HepG2 (cell line): ENCODE results near the gene SLC4A2. TPM values are rescaled to one million over a fixed set of nuclear protein-coding genes. Genes with fewer than 3 reads are reported as not detected.
A peak's percentile ranks its signal among the peaks of the same experiment; 100 is the strongest.

Experiments
- FUBP1 ChIP-seq: sonication (generic); formaldehyde crosslinking; IDR thresholded peaks from 2 replicates; pipeline ENCODE4 v1.5.1; 2020; ENCODE audit warnings: missing genetic modification reagents, mild to moderate bottlenecking, borderline replicate concordance
- GFI1 ChIP-seq: sonication (generic); formaldehyde crosslinking; IDR thresholded peaks from 2 replicates; pipeline ENCODE4 v1.5.0; 2020; ENCODE audit warnings: missing genetic modification reagents, mild to moderate bottlenecking, borderline replicate concordance
- GTF2F1 ChIP-seq: fragments of 150-350 bp; IDR thresholded peaks from 2 replicates; pipeline ENCODE4 v1.6.1; 2014; ENCODE audit warnings: low read length
- HDAC6 ChIP-seq: fragments of 200-600 bp; sonication (generic); IDR thresholded peaks from 2 replicates; pipeline ENCODE4 v1.7.0; 2017; ENCODE audit warnings: mild to moderate bottlenecking, antibody characterized with exemption, low read length, low read depth
- HNRNPL ChIP-seq: fragments of 200-400 bp; formaldehyde crosslinking; IDR thresholded peaks from 2 replicates; pipeline ENCODE4 v1.6.1; 2017; ENCODE audit warnings: mild to moderate bottlenecking, low read depth, low read length
- HNRNPUL1 ChIP-seq: fragments of 200-400 bp; formaldehyde crosslinking; IDR thresholded peaks from 2 replicates; pipeline ENCODE4 v1.6.1; 2017; ENCODE audit warnings: low read depth, mild to moderate bottlenecking, low read length, moderate library complexity
- IKZF4 ChIP-seq: sonication (generic); formaldehyde crosslinking; IDR thresholded peaks from 2 replicates; pipeline ENCODE4 v1.5.1; 2020; ENCODE audit warnings: borderline replicate concordance, mild to moderate bottlenecking, low read depth, missing genetic modification reagents; ENCODE audit errors: not compliant biosample characterization
- MLLT10 ChIP-seq: sonication (generic); formaldehyde crosslinking; IDR thresholded peaks from 2 replicates; pipeline ENCODE4 v1.4.0; 2020; ENCODE audit warnings: missing genetic modification reagents
- MYPOP ChIP-seq: sonication (generic); formaldehyde crosslinking; IDR thresholded peaks from 2 replicates; pipeline ENCODE4 v1.8.1; 2023; ENCODE audit warnings: mild to moderate bottlenecking, moderate library complexity, missing genetic modification reagents
- NCOA5 ChIP-seq: sonication (generic); formaldehyde crosslinking; IDR thresholded peaks from 2 replicates; pipeline ENCODE4 v1.4.0; 2020; ENCODE audit warnings: missing genetic modification reagents
- NRL ChIP-seq: sonication (generic); formaldehyde crosslinking; IDR thresholded peaks from 2 replicates; pipeline ENCODE4 v1.5.0; 2020; ENCODE audit warnings: missing genetic modification reagents, mild to moderate bottlenecking, moderate library complexity, borderline replicate concordance
- PAX8 ChIP-seq: sonication (generic); formaldehyde crosslinking; IDR thresholded peaks from 2 replicates; pipeline ENCODE4 v1.8.0; 2022; ENCODE audit warnings: mild to moderate bottlenecking, missing genetic modification reagents, borderline replicate concordance
- RAD51 ChIP-seq: fragments of 450-650 bp; IDR thresholded peaks from 2 replicates; pipeline ENCODE4 v1.6.1; 2016; ENCODE audit warnings: borderline replicate concordance
- SRSF9 ChIP-seq: fragments of 200-400 bp; formaldehyde crosslinking; IDR thresholded peaks from 2 replicates; pipeline ENCODE4 v1.6.1; 2018; ENCODE audit warnings: borderline replicate concordance, mild to moderate bottlenecking, low read depth, low read length; ENCODE audit not compliant: insufficient read depth, poor library complexity, severe bottlenecking
- ZKSCAN8 ChIP-seq: IDR thresholded peaks from 2 replicates; pipeline ENCODE4 v1.6.1; 2016; ENCODE audit warnings: borderline replicate concordance, missing genetic modification reagents, missing compliant biosample characterization
- ZMYM3 ChIP-seq: sonication (generic); formaldehyde crosslinking; IDR thresholded peaks from 2 replicates; pipeline ENCODE4 v1.5.1; 2020; ENCODE audit warnings: mild to moderate bottlenecking, missing genetic modification reagents
- ZNF512B ChIP-seq: sonication (generic); formaldehyde crosslinking; IDR thresholded peaks from 2 replicates; pipeline ENCODE4 v1.5.1; 2020; ENCODE audit warnings: missing genetic modification reagents, mild to moderate bottlenecking, borderline replicate concordance
- ZNF572 ChIP-seq: sonication (generic); formaldehyde crosslinking; IDR thresholded peaks from 2 replicates; pipeline ENCODE4 v1.5.1; 2020; ENCODE audit warnings: mild to moderate bottlenecking, missing genetic modification reagents
- ZNF782 ChIP-seq: sonication (generic); formaldehyde crosslinking; IDR thresholded peaks from 2 replicates; pipeline ENCODE4 v1.4.0; 2020; ENCODE audit warnings: missing genetic modification reagents, mild to moderate bottlenecking, borderline replicate concordance
- ZNF879 ChIP-seq: sonication (generic); formaldehyde crosslinking; IDR thresholded peaks from 2 replicates; pipeline ENCODE4 v1.8.1; 2023; ENCODE audit warnings: missing genetic modification reagents
- ZSCAN12 ChIP-seq: sonication (generic); formaldehyde crosslinking; IDR thresholded peaks from 2 replicates; pipeline ENCODE4 v1.9.0; 2021; ENCODE audit warnings: mild to moderate bottlenecking, missing genetic modification reagents
- ZSCAN20 ChIP-seq: sonication (generic); formaldehyde crosslinking; IDR thresholded peaks from 2 replicates; pipeline ENCODE4 v1.4.0; 2020; ENCODE audit warnings: missing genetic modification reagents, mild to moderate bottlenecking, borderline replicate concordance
- polyA plus RNA-seq, 8 experiments: library from polyadenylated mRNA; depleted of rRNA in 3 of 8; stranded (reverse) in 7 of 8; unstranded in 1 of 8; fragments of >200 nt; fragmentation: Illumina TruSeq in 4 of 8; extraction: Trizol in 4 of 8; gene quantifications; 2 replicates each; pipeline versions ENCODE4 v1.2.1 to v1.2.3, GENCODE V29; 2011 to 2016; ENCODE audit warnings: low read depth in 4 of 8, missing spikeins in 1 of 8, mixed read lengths in 1 of 8; ENCODE audit not compliant: insufficient read depth in 1 of 8
- total RNA-seq, 5 experiments: library from RNA; depleted of rRNA; stranded (reverse); fragments of >200 nt; fragmentation: Illumina TruSeq; extraction: Trizol; gene quantifications; 2 replicates each; pipeline ENCODE4 v1.2.3, GENCODE V29; 2016; ENCODE audit warnings: low read depth in 1 of 5

SLC4A2 gene
- total and polyA plus RNA-seq, 2 of the 13 experiments (the other 11 are each of a cell fraction or from before 2014, with no cell fraction given): 51.9 to 73.4 TPM

GRCh38 chr7:151062399-151063211, 3.2 kb downstream of the SLC4A2 start (continued):
- TF ChIP-seq SRSF9: no peak
- no peak for TF ChIP-seq HDAC6
- TF ChIP-seq ZSCAN20 (CRISPR knock-in tag): no peak
- no peak for TF ChIP-seq FUBP1 (CRISPR knock-in tag)
- no peak for TF ChIP-seq ZKSCAN8
- no peak for TF ChIP-seq ZSCAN12 (CRISPR knock-in tag)
- TF ChIP-seq NRL: no peak
- no peak for TF ChIP-seq IKZF4
- no peak for TF ChIP-seq GTF2F1
- no peak for TF ChIP-seq NCOA5 (CRISPR knock-in tag)
- 0 out of 2 replicates have a peak, but pooled peaks have one; percentile 23 for TF ChIP-seq PAX8 (CRISPR knock-in tag)
- TF ChIP-seq GFI1: no peak
- TF ChIP-seq MYPOP: no peak
- no peak; the same call in 1 of the 2 replicates for TF ChIP-seq ZNF782 (CRISPR knock-in tag)
- TF ChIP-seq ZNF572: no peak
- 0 out of 2 replicates have a peak, but pooled peaks have one; percentile 55 for TF ChIP-seq ZNF879 (CRISPR knock-in tag)
- no peak for TF ChIP-seq MLLT10 (CRISPR knock-in tag)
- no peak; the same call in 1 of the 2 replicates for TF ChIP-seq ZNF512B (CRISPR knock-in tag)
- TF ChIP-seq HNRNPUL1: peak; percentile 76; the same call in 1 of the 2 replicates
- peak; percentile 97 for TF ChIP-seq RAD51
- TF ChIP-seq ZMYM3 (CRISPR knock-in tag): peak; percentile 44; the same call in 1 of the 2 replicates
- TF ChIP-seq HNRNPL: peak; percentile 92
